Central memory CD8-positive, alpha-beta T cell (primary cell): ENCODE data around the gene THSD4.

ENCODE experiments used
- ATAC-seq: fragments of 150-1000 bp; cut with Tn5 transposase; replicated peaks from 2 replicates; pipeline ENCODE4 v1.10.0; 2022; ENCODE audit warnings: mild to moderate bottlenecking, moderate FRiP score, moderate number of reproducible peaks; ENCODE audit not compliant: poor library complexity, severe bottlenecking; ENCODE audit errors: extremely low read depth
- DNase-seq, 2 donors: peaks; one replicate each; pipeline ENCODE4 v3.0.0; 2021; ENCODE audit warnings: low spot score in 2 of 2
- H3K27ac Mint-ChIP-seq: one replicate; pipeline ENCODE4 v1.8.0; 2022; ENCODE audit warnings: low read depth, mild to moderate bottlenecking, moderate library complexity, mixed read lengths
- H3K27me3 Mint-ChIP-seq: one replicate; pipeline ENCODE4 v1.8.0; 2022; ENCODE audit warnings: mixed read lengths
- H3K36me3 Mint-ChIP-seq: one replicate; pipeline ENCODE4 v1.8.0; 2022; ENCODE audit warnings: mild to moderate bottlenecking, moderate library complexity, mixed read lengths; ENCODE audit not compliant: insufficient read depth
- H3K4me1 Mint-ChIP-seq: one replicate; pipeline ENCODE4 v1.8.0; 2022; ENCODE audit warnings: mixed read lengths
- H3K4me3 Mint-ChIP-seq: one replicate; pipeline ENCODE4 v1.8.0; 2022; ENCODE audit warnings: mild to moderate bottlenecking, moderate library complexity, mixed read lengths
- H3K9me3 Mint-ChIP-seq: one replicate; pipeline ENCODE4 v1.8.0; 2022; ENCODE audit warnings: mixed read lengths

Gene THSD4

DNA sequence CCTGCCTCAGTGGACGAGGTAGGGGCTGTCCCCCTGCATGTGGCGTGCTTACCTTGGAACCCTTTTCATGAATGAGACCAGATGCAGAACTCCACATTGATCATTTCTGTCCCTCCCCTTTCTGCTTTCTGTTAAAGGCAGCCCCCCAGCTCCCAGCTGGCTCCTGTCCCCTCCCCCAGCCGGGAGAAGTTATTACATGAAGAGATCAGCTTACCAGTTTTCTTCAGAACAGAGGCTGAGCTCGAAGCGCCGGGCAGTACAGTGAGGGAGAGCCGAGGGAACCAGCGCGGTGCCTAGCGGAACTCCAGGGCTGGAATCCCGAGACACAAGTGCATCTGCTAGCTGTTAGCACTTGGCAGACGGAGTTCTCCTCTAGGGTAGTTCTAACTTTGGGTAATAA is 431.7 kb downstream of the THSD4 start:
- H3K4me3 Mint-ChIP-seq, result no peak overlapping the region
- no peaks in the 10 kb centered on the region for H3K36me3 Mint-ChIP-seq
- ATAC-seq (no peak), DNase-seq (no peak)
- peaks cover 63% of the 10 kb centered on the region for H3K27me3 Mint-ChIP-seq
- H3K9me3 Mint-ChIP-seq, result peaks cover 4% of the 10 kb centered on the region
- no peaks in the 10 kb centered on the region for H3K4me1 Mint-ChIP-seq
- H3K27ac Mint-ChIP-seq, result no peak overlapping the region

DNA sequence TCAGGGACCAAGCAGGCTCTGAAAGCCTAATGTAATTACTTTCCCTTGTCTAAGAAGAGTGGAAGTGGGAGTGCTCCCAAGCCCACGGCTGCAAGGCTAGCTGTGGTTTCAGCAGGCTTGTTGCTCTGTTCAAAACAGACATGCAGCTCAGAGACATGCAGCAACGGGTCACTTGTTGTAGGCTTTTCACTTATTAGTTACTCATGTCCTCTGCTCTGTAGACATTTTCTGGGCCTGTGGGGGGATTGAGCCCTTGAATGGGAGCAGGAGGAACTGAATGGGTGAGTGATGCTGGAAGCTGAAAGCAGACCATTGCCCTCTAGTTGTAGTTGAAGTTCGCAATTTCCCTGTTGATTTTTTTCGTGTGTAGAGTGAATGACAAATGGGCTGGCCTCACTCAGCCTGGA is 433.1 kb downstream of the THSD4 start:
- H3K4me1 Mint-ChIP-seq, result no peaks in the 10 kb centered on the region
- no peak for ATAC-seq
- peaks cover 49% of the 10 kb centered on the region for H3K27me3 Mint-ChIP-seq
- peaks cover 4% of the 10 kb centered on the region for H3K9me3 Mint-ChIP-seq
- H3K4me3 Mint-ChIP-seq, result no peak overlapping the region
- no peak overlapping the region for H3K27ac Mint-ChIP-seq
- no peaks in the 10 kb centered on the region for H3K36me3 Mint-ChIP-seq
- no peak for DNase-seq

DNA sequence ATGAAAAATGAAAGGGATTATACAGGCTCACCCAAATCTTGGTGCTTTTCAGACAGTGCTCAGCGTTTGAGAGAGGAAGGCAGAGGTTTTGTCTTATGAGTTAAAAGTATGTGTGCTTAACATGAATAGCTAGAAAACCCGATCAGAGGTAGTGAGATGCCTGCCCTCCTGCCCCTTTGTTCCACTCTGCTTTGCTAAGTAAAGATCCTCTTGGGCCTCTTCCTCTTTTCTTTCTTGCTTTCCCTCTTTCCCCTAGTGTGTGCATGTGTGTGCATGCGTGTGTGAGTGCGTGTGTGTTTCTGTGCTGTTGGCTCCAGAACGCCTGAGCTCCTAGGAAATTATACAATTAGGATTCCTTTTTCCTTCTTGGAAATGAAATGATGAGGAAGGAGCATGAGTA is 433.8 kb downstream of the THSD4 start:
- Mint-ChIP-seq H3K9me3 (peaks cover 4% of the 10 kb centered on the region), H3K27me3 (peaks cover 44% of the 10 kb centered on the region), H3K4me1 (no peaks in the 10 kb centered on the region), H3K4me3 (no peak overlapping the region), H3K27ac (no peak overlapping the region), H3K36me3 (no peaks in the 10 kb centered on the region)
- ATAC-seq (no peak), DNase-seq (no peak)

- Mint-ChIP-seq H3K27me3 (peaks cover 40% of the 10 kb centered on the region), H3K4me1 (no peaks in the 10 kb centered on the region), H3K36me3 (no peaks in the 10 kb centered on the region), H3K27ac (no peak overlapping the region), H3K4me3 (no peak overlapping the region), H3K9me3 (peaks cover 2% of the 10 kb centered on the region)
- ATAC-seq, result no peak
- DNase-seq, result no peak
Observed at GRCh38 chr15:71549697-71550096, 434.4 kb downstream of the THSD4 start.

DNA sequence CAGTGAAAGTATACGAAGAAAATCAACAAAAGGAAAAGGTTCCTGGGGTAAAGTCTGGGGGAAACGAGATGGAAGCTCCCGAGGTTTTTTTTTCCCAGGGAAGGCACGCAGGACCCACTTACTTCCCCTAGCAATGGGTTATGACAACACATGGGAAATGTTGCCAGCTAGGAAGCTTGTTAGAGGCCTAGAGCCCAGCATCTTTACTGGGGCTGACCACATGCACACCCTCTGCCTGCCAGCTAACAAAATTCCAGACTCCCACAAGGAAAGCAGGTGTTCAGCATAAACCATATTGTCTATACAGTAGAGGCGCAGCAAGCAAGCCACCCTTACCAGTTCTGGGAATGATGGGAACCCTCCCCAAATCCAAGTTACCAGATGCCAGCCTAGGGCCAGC is 436.3 kb downstream of the THSD4 start:
- ATAC-seq (no peak), DNase-seq (no peak)
- Mint-ChIP-seq H3K36me3 (no peaks in the 10 kb centered on the region), H3K27me3 (peaks cover 33% of the 10 kb centered on the region), H3K27ac (no peak overlapping the region), H3K4me3 (no peak overlapping the region), H3K4me1 (no peaks in the 10 kb centered on the region), H3K9me3 (no peaks in the 10 kb centered on the region)

GRCh38 chr15:71559098-71559497 is 443.8 kb downstream of the THSD4 start:
- no peaks in the 10 kb centered on the region for H3K4me1 Mint-ChIP-seq
- ATAC-seq, result no peak
- no peaks in the 10 kb centered on the region for H3K36me3 Mint-ChIP-seq

GRCh38 chr15:71559616-71560015 is 444.3 kb downstream of the THSD4 start:
- no peak overlapping the region for H3K27ac Mint-ChIP-seq
- no peaks in the 10 kb centered on the region for H3K9me3 Mint-ChIP-seq
- peaks cover 39% of the 10 kb centered on the region for H3K27me3 Mint-ChIP-seq
- no peak overlapping the region for H3K4me3 Mint-ChIP-seq
- no peak for ATAC-seq
- no peaks in the 10 kb centered on the region for H3K4me1 Mint-ChIP-seq
- DNase-seq, result no peak
- H3K36me3 Mint-ChIP-seq, result no peaks in the 10 kb centered on the region

More at GRCh38 chr15:71559098-71559497, 443.8 kb downstream of the THSD4 start:
- Mint-ChIP-seq H3K4me3 (no peak overlapping the region), H3K27ac (no peak overlapping the region), H3K27me3 (peaks cover 39% of the 10 kb centered on the region), H3K9me3 (no peaks in the 10 kb centered on the region)
- DNase-seq, result no peak

DNA sequence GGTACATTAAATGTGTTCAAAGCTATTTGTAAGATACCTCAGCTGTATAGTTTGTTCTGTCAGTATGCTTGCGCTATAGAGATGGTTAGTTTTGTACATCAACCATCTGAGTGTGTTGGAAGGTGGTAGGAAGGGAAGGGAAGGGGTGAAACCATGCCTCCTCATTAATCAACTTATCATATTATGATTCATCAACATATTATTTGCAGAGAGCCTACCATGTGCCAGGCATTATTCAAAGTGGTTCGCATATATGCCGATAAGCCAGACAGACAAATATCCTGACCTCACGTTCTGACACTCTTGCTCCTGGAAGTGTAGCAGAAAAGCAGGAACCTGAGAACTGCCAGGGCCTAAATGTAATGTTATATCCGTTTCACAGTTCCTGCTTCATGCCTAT is 447.0 kb downstream of the THSD4 start:
- no peak overlapping the region for H3K4me3 Mint-ChIP-seq
- no peaks in the 10 kb centered on the region for H3K4me1 Mint-ChIP-seq
- no peaks in the 10 kb centered on the region for H3K9me3 Mint-ChIP-seq
- no peaks in the 10 kb centered on the region for H3K36me3 Mint-ChIP-seq
- peaks cover 38% of the 10 kb centered on the region for H3K27me3 Mint-ChIP-seq
- no peak overlapping the region for H3K27ac Mint-ChIP-seq
- DNase-seq (no peak), ATAC-seq (no peak)

GRCh38 chr15:71564217-71564616 is 448.9 kb downstream of the THSD4 start:
- ATAC-seq (no peak), DNase-seq (no peak)
- H3K36me3 Mint-ChIP-seq, result no peaks in the 10 kb centered on the region
- H3K27me3 Mint-ChIP-seq, result peaks cover 39% of the 10 kb centered on the region
- H3K4me3 Mint-ChIP-seq, result no peak overlapping the region
- H3K4me1 Mint-ChIP-seq, result no peaks in the 10 kb centered on the region
- no peaks in the 10 kb centered on the region for H3K9me3 Mint-ChIP-seq
- no peak overlapping the region for H3K27ac Mint-ChIP-seq

- Mint-ChIP-seq H3K9me3 (no peaks in the 10 kb centered on the region), H3K27ac (no peak overlapping the region), H3K36me3 (no peaks in the 10 kb centered on the region), H3K4me3 (no peak overlapping the region), H3K27me3 (peaks cover 36% of the 10 kb centered on the region), H3K4me1 (no peaks in the 10 kb centered on the region)
- DNase-seq (no peak), ATAC-seq (no peak)
Observed at GRCh38 chr15:71565006-71565405, 449.7 kb downstream of the THSD4 start.

DNA sequence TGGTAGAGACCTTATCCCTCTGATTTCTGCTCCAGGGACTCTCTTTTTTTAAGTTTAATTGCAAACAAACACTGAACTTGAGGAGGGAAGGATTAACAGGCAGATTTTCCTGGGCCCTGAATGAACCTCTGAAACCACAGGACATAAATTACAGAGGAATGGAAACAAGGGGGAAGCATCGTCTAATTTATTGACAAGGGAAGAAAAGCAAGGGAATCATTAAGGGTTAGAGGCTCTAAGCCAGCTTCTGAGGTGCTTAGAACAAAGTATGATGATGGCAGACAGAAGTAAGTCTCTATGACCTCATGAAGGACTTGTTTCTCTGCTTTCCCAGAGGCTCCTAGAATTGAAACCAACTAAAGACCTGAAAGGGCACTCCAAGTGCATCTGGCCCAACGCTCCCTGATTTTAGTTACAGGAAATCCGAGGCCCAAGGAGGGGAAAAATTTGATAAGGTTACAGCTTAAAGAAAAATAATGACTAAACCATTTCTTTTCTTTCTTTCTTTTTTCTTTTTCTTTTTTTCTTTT is 450.4 kb downstream of the THSD4 start:
- Mint-ChIP-seq H3K27me3 (peaks cover 40% of the 10 kb centered on the region), H3K9me3 (no peaks in the 10 kb centered on the region)
- no peak for ATAC-seq

DNA sequence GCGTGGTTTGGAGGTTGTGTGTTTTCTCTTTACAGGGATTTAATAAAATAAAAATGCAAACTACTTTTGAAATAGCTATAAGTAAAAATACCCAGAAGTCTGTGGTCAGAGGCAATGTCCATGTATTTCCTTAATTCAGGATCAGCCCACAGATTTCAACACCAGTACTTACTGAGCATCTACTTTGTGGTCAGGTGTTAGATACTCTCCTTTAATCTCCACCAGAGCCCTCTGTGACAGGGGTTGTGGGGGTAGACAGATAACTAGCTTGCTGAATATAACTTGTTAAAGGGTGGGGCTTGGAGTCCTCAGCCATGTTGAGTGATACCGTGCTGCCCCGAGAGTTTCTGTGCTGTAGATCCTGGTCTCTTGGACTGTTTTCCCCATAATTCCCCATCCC is 451.0 kb downstream of the THSD4 start:
- H3K27ac Mint-ChIP-seq, result no peak overlapping the region
- no peaks in the 10 kb centered on the region for H3K36me3 Mint-ChIP-seq
- DNase-seq, result no peak
- H3K4me1 Mint-ChIP-seq, result no peaks in the 10 kb centered on the region
- no peak overlapping the region for H3K4me3 Mint-ChIP-seq
- no peak for ATAC-seq
- H3K9me3 Mint-ChIP-seq, result no peaks in the 10 kb centered on the region
- H3K27me3 Mint-ChIP-seq, result peaks cover 40% of the 10 kb centered on the region

More for the DNA sequence above, 450.4 kb downstream of the THSD4 start:
- H3K36me3 Mint-ChIP-seq, result no peaks in the 10 kb centered on the region
- DNase-seq, result no peak
- H3K4me3 Mint-ChIP-seq, result no peak overlapping the region
- no peak overlapping the region for H3K27ac Mint-ChIP-seq
- H3K4me1 Mint-ChIP-seq, result no peaks in the 10 kb centered on the region

DNA sequence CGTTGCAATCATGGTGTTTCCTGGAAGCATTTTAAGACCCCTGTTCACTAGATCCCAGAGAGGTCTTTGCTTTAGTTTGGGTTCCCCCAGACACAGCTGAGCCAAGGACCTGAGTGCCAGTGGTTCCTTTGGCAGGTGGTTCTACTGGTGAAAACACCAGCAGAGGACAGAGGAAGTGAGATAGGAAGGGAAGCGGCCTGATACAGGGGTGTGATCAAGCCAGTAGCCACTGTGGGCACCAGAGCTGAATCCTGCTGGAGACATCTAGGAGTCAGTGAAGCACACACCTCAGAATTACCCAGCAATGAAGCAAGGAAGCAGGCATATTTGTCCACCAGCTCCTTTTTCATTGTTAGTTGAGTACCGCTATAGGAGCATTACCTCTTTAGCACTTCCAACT is 451.9 kb downstream of the THSD4 start:
- H3K4me3 Mint-ChIP-seq, result no peak overlapping the region
- H3K4me1 Mint-ChIP-seq, result no peaks in the 10 kb centered on the region
- peaks cover 39% of the 10 kb centered on the region for H3K27me3 Mint-ChIP-seq
- H3K27ac Mint-ChIP-seq, result no peak overlapping the region
- H3K9me3 Mint-ChIP-seq, result no peaks in the 10 kb centered on the region
- DNase-seq (no peak), ATAC-seq (no peak)
- no peaks in the 10 kb centered on the region for H3K36me3 Mint-ChIP-seq

- DNase-seq, result no peak
- peaks cover 48% of the 10 kb centered on the region for H3K27me3 Mint-ChIP-seq
Observed at GRCh38 chr15:71568227-71568626, 453.0 kb downstream of the THSD4 start.

More at GRCh38 chr15:71568227-71568626, 453.0 kb downstream of the THSD4 start:
- Mint-ChIP-seq H3K4me3 (no peak overlapping the region), H3K36me3 (no peaks in the 10 kb centered on the region), H3K9me3 (no peaks in the 10 kb centered on the region), H3K4me1 (no peaks in the 10 kb centered on the region), H3K27ac (no peak overlapping the region)
- ATAC-seq, result no peak
